Smooth muscle cell (in vitro differentiated cells): ENCODE data around the gene ZNF148. TPM values are rescaled to one million over a fixed set of nuclear protein-coding genes. Genes with fewer than 3 reads are reported as not detected.

Source experiments
- DNase-seq: peaks from one replicate; lab custom pipeline; 2025; ENCODE audit not compliant: unreplicated experiment; lab: John Stamatoyannopoulos, UW
- H2AFZ ChIP-seq: fragments of 200-600 bp; sonication (generic); 2 replicates; pipeline ENCODE4 v1.6.0; 2016; ENCODE audit warnings: antibody characterized with exemption, low read depth, mild to moderate bottlenecking
- H3F3A ChIP-seq: fragments of 200-600 bp; sonication (generic); 2 replicates; pipeline ENCODE4 v1.6.0; 2017; ENCODE audit warnings: antibody characterized with exemption, low read depth
- H3K27ac ChIP-seq: fragments of 200-600 bp; sonication (generic); 2 replicates; pipeline ENCODE4 v1.5.1; 2016; ENCODE audit warnings: low read depth, mild to moderate bottlenecking
- H3K27me3 ChIP-seq: fragments of 200-600 bp; sonication (generic); 2 replicates; pipeline ENCODE4 v1.6.1; 2016; ENCODE audit warnings: low read depth, mild to moderate bottlenecking
- H3K36me3 ChIP-seq: fragments of 200-600 bp; sonication (generic); 2 replicates; pipeline ENCODE4 v1.5.1; 2016; ENCODE audit warnings: low read depth
- H3K4me1 ChIP-seq: fragments of 200-600 bp; sonication (generic); 2 replicates; pipeline ENCODE4 v1.5.1; 2016; ENCODE audit warnings: low read depth
- H3K4me2 ChIP-seq: fragments of 200-600 bp; sonication (generic); 2 replicates; pipeline ENCODE4 v1.6.0; 2016; ENCODE audit warnings: mild to moderate bottlenecking
- H3K4me3 ChIP-seq: fragments of 200-600 bp; sonication (generic); 2 replicates; pipeline ENCODE4 v1.5.1; 2016; ENCODE audit warnings: mild to moderate bottlenecking
- H3K79me2 ChIP-seq: fragments of 200-600 bp; sonication (generic); 2 replicates; pipeline ENCODE4 v1.6.0; 2016; ENCODE audit warnings: low read depth, mild to moderate bottlenecking
- H3K9ac ChIP-seq: fragments of 200-600 bp; sonication (generic); 2 replicates; pipeline ENCODE4 v1.6.0; 2016; ENCODE audit warnings: low read depth
- H3K9me3 ChIP-seq: fragments of 200-600 bp; sonication (generic); replicated peaks from 2 replicates; pipeline ENCODE4 v1.5.1; 2016; ENCODE audit warnings: low read depth
- H4K20me1 ChIP-seq: fragments of 200-600 bp; sonication (generic); 2 replicates; pipeline ENCODE4 v1.6.0; 2016; ENCODE audit warnings: low read depth
- CTCF ChIP-seq: fragments of 200-600 bp; sonication (generic); IDR thresholded peaks from 2 replicates; pipeline ENCODE4 v1.5.1; 2017; ENCODE audit warnings: borderline replicate concordance, mild to moderate bottlenecking, antibody characterized with exemption; ENCODE audit not compliant: insufficient read depth, poor library complexity, severe bottlenecking
- WGBS: methylation state at CpG from one replicate; pipeline ENCODE4 v1.1.7; 2016; ENCODE audit warnings: low lambda C conversion rate; 5-methylcytosine and 5-hydroxymethylcytosine counted together
- polyA plus RNA-seq: library from polyadenylated mRNA; unstranded; fragments of >200 nt; fragmentation: Nextera tagmentation; extraction: Ambion mirVana; gene quantifications from 2 replicates; pipeline ENCODE4 v1.2.1, GENCODE V29; 2016
- total RNA-seq: library from RNA; depleted of rRNA; stranded (reverse); fragments of >200 nt; gene quantifications from 2 replicates; pipeline ENCODE4 v1.2.3, GENCODE V29; 2014

The ZNF148 gene
- total and polyA plus RNA-seq, 2 experiments from 2014 or later: 23.6 to 27.7 TPM

GRCh38 chr3:125403789-125404188, 28.7 kb upstream of the ZNF148 start:
- Histone ChIP-seq H3F3A (no peaks in the 10 kb centered on the region), H3K9ac (no peak overlapping the region), H3K4me2 (no peak overlapping the region), H2AFZ (no peak overlapping the region), H3K36me3 (no peaks in the 10 kb centered on the region), H3K79me2 (no peaks in the 10 kb centered on the region), H3K4me1 (peaks cover 3% of the 10 kb centered on the region), H4K20me1 (no peaks in the 10 kb centered on the region), H3K27ac (no peak overlapping the region), H3K27me3 (no peaks in the 10 kb centered on the region), H3K4me3 (no peak overlapping the region), H3K9me3 (no peaks in the 10 kb centered on the region)
- WGBS: 82% methylated on average over 2 of the region's 2 CpGs
- DNase-seq: no peak
- no peak for TF ChIP-seq CTCF

GRCh38 chr3:125402639-125403038, 27.5 kb upstream of the ZNF148 start:
- no peak for DNase-seq
- H3F3A ChIP-seq: no peaks in the 10 kb centered on the region
- no peaks in the 10 kb centered on the region for H3K79me2 ChIP-seq
- H3K27me3 ChIP-seq: no peaks in the 10 kb centered on the region
- no peak overlapping the region for H3K4me3 ChIP-seq
- H4K20me1 ChIP-seq: no peaks in the 10 kb centered on the region
- no peak for TF ChIP-seq CTCF
- no peak overlapping the region for H3K4me2 ChIP-seq
- no peaks in the 10 kb centered on the region for H3K36me3 ChIP-seq
- no peak overlapping the region for H3K9ac ChIP-seq
- H2AFZ ChIP-seq: no peak overlapping the region
- no peak overlapping the region for H3K27ac ChIP-seq
- peaks cover 3% of the 10 kb centered on the region for H3K4me1 ChIP-seq
- H3K9me3 ChIP-seq: no peaks in the 10 kb centered on the region
- 86% methylated on average over 2 of the region's 2 CpGs for WGBS

- Histone ChIP-seq H3K4me1 (peaks cover 3% of the 10 kb centered on the region), H3K9me3 (no peaks in the 10 kb centered on the region), H3K27me3 (no peaks in the 10 kb centered on the region), H3K4me3 (no peak overlapping the region), H2AFZ (no peak overlapping the region), H3K27ac (no peak overlapping the region), H3K79me2 (no peaks in the 10 kb centered on the region), H4K20me1 (no peaks in the 10 kb centered on the region), H3F3A (no peaks in the 10 kb centered on the region), H3K36me3 (no peaks in the 10 kb centered on the region), H3K4me2 (peak overlapping the region; percentile 12), H3K9ac (no peak overlapping the region)
- TF ChIP-seq CTCF: no peak
- 44% methylated on average over 1 of the region's 1 CpG for WGBS
- no peak for DNase-seq
Measured at GRCh38 chr3:125401402-125401801, 26.3 kb upstream of the ZNF148 start.

GRCh38 chr3:125398952-125399351, 23.8 kb upstream of the ZNF148 start:
- no peaks in the 10 kb centered on the region for H3K79me2 ChIP-seq
- no peaks in the 10 kb centered on the region for H3K27me3 ChIP-seq
- H3K9ac ChIP-seq: no peak overlapping the region
- no peak for DNase-seq
- H3K4me1 ChIP-seq: peaks cover 3% of the 10 kb centered on the region
- H3K9me3 ChIP-seq: no peaks in the 10 kb centered on the region
- no peak overlapping the region for H3K4me2 ChIP-seq
- H3K27ac ChIP-seq: no peak overlapping the region
- no peaks in the 10 kb centered on the region for H3K36me3 ChIP-seq
- TF ChIP-seq CTCF: no peak
- H4K20me1 ChIP-seq: no peaks in the 10 kb centered on the region
- H2AFZ ChIP-seq: no peak overlapping the region
- no peak overlapping the region for H3K4me3 ChIP-seq
- WGBS: 13% methylated on average over 1 of the region's 1 CpG
- H3F3A ChIP-seq: no peaks in the 10 kb centered on the region
